Measurements from ENCODE around the gene UBE2D3. TPM values are rescaled to one million over a fixed set of nuclear protein-coding genes. Genes with fewer than 3 reads are reported as not detected.

Gene UBE2D3
- total RNA-seq, 1 donor from 2014 or later: 276 TPM

GRCh38 chr4:102792361-102792936 is 34.9 kb downstream of the UBE2D3 start:
- no peak for DNase-seq (ENCODE audit: low read depth in 2 of 2)

GRCh38 chr4:102791318-102791835 is 36.0 kb downstream of the UBE2D3 start:
- DNase-seq (ENCODE audit: low read depth in 2 of 2): no peak

GRCh38 chr4:102789317-102789717 is 38.0 kb downstream of the UBE2D3 start:
- peak; percentile 41 to 60 for DNase-seq (ENCODE audit: low read depth in 2 of 2)

- DNase-seq (ENCODE audit: low read depth in 2 of 2): no peak
Measured at GRCh38 chr4:102787944-102788343, 39.4 kb downstream of the UBE2D3 start.

GRCh38 chr4:102787096-102787881 is 40.1 kb downstream of the UBE2D3 start:
- DNase-seq (ENCODE audit: low read depth in 2 of 2): peak in 1 of 2 donors; percentile 9

- DNase-seq (ENCODE audit: low read depth in 2 of 2): no peak
Measured at GRCh38 chr4:102786279-102786678, 41.1 kb downstream of the UBE2D3 start.

GRCh38 chr4:102783006-102783405 is 44.3 kb downstream of the UBE2D3 start:
- DNase-seq (ENCODE audit: low read depth in 2 of 2): no peak

GRCh38 chr4:102781570-102781969 is 45.8 kb downstream of the UBE2D3 start:
- DNase-seq (ENCODE audit: low read depth in 2 of 2): no peak

GRCh38 chr4:102780476-102781144 is 46.7 kb downstream of the UBE2D3 start:
- no peak for DNase-seq (ENCODE audit: low read depth in 2 of 2)

- no peak for DNase-seq (ENCODE audit: low read depth in 2 of 2)
Measured at GRCh38 chr4:102779204-102779603, 48.1 kb downstream of the UBE2D3 start.

GRCh38 chr4:102778720-102779119 is 48.6 kb downstream of the UBE2D3 start:
- peak; percentile 30 to 48 for DNase-seq (ENCODE audit: low read depth in 2 of 2)

GRCh38 chr4:102775805-102776204 is 51.5 kb downstream of the UBE2D3 start:
- DNase-seq (ENCODE audit: low read depth in 2 of 2): no peak

- no peak for DNase-seq (ENCODE audit: low read depth in 2 of 2)
Measured at GRCh38 chr4:102774254-102774653, 53.1 kb downstream of the UBE2D3 start.

GRCh38 chr4:102772738-102773340 is 54.5 kb downstream of the UBE2D3 start:
- peak in 1 of 2 donors; percentile 27 for DNase-seq (ENCODE audit: low read depth in 2 of 2)

- no peak for DNase-seq (ENCODE audit: low read depth in 2 of 2)
Measured at GRCh38 chr4:102764901-102765300, 62.5 kb downstream of the UBE2D3 start.

- DNase-seq (ENCODE audit: low read depth in 2 of 2): no peak
Measured at GRCh38 chr4:102761906-102762305, 65.4 kb downstream of the UBE2D3 start.

- peak; percentile 16 to 17 for DNase-seq (ENCODE audit: low read depth in 2 of 2)
Measured at GRCh38 chr4:102761296-102761701, 66.1 kb downstream of the UBE2D3 start.

- DNase-seq (ENCODE audit: low read depth in 2 of 2): peak; percentile 64 to 75
Measured at GRCh38 chr4:102760645-102761295, 66.6 kb downstream of the UBE2D3 start, which contains the start of gene MANBA. Gene MANBA, minus strand, starts transcription at chr4:102760968. Its CDS starts 74 bp downstream, at chr4:102760894.

- peak; percentile 35 to 55 for DNase-seq (ENCODE audit: low read depth in 2 of 2)
Measured at GRCh38 chr4:102759831-102760644, 67.3 kb downstream of the UBE2D3 start.
